GM10248 (cell line): ENCODE results near the gene FYB1.

ENCODE experiments used
- CTCF ChIA-PET: fragments of 300-600 bp; sonication (Branson Sonifier 250); formaldehyde crosslinking; extraction: SDS; loops from one replicate; lab custom pipeline; 2021; ENCODE audit warnings: antibody characterized with exemption; lab: Yijun Ruan, JAX
- POLR2A ChIA-PET: fragments of 350-650 bp; sonication (Branson Sonifier 250); formaldehyde crosslinking; extraction: SDS; loops from one replicate; lab custom pipeline; 2020; ENCODE audit warnings: antibody characterized with exemption; lab: Yijun Ruan, JAX
- DNase-seq: peaks from one replicate; pipeline ENCODE4 v3.0.0; 2012; ENCODE audit errors: extremely low spot score
- CTCF ChIP-seq: IDR thresholded peaks from 2 replicates; pipeline ENCODE4 v1.5.1; 2012; ENCODE audit warnings: mild to moderate bottlenecking, low read depth; ENCODE audit errors: extremely low read depth, missing control alignments, control extremely low read depth

The FYB1 gene

GRCh38 chr5:39215857-39216256 is 3.5 kb downstream of the FYB1 start:
- no peak for TF ChIP-seq CTCF
- ChIA-PET CTCF (interaction anchor here (1.2 to 4.6 kb wide), 9 partner anchors 13 to 160 kb away, joined by 3 to 106 read pairs (median 16); no protein-coding TSS in a partner anchor), POLR2A (no interaction called here)
- DNase-seq: no peak

DNA sequence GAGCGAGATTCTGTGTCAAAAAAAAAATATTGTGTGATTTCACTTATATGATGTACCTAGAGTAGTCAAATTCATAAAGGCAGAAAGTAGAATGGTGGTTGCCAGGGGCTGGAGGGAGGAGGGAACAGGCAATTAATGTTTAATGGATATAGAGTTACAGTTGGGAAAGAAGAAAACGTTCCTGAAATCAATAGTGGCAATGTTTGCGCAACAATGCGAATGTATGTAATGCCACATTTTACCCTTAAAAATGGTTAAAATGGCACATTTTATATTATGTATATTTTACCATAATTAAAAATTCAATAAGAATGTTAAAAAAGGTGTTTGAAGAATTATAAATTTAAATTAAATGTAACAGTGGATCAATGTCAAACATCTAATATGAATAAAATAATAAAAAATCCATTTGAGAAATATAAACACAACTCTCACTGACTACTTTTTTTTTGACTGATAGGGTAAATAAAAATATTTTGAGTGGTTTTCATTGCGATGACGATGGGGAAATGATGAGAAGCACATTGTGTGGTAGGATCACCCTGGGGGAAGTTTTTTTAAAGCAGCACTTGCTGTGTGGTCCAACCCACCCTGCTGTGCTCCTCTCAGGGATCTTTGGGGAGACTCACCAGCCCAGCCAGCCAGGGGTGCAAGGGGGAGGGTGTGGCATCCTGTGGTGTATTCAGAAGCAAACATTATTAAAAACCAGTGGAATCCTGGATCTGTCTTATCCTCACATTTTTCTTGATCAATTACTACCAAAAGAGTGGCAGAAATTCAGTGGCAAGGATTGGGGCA is 4.3 kb downstream of the FYB1 start:
- no peak for TF ChIP-seq CTCF
- ChIA-PET CTCF (no interaction called here), POLR2A (no interaction called here)
- DNase-seq: no peak

- TF ChIP-seq CTCF: no peak
- no peak for DNase-seq
- ChIA-PET CTCF (interaction anchor here (1.3 to 1.8 kb wide), 2 partner anchors 70 to 99 kb away, joined by 3 to 13 read pairs; no protein-coding TSS in a partner anchor), POLR2A (no interaction called here)
Observed at GRCh38 chr5:39213447-39214207, 5.7 kb downstream of the FYB1 start.

- no peak for TF ChIP-seq CTCF
- DNase-seq: no peak
- ChIA-PET POLR2A (no interaction called here), CTCF (interaction anchor here (1.0 to 1.8 kb wide), 5 partner anchors 11 to 72 kb away, joined by 3 to 13 read pairs (median 4); no protein-coding TSS in a partner anchor)
Observed at GRCh38 chr5:39211773-39212172, 7.6 kb downstream of the FYB1 start.

- CTCF ChIA-PET: interaction anchor here (1.2 to 1.4 kb wide), 2 partner anchors 8 to 10 kb away, joined by 3 to 4 read pairs; no protein-coding TSS in a partner anchor
- DNase-seq: no peak
Observed at GRCh38 chr5:39209924-39210323, 9.4 kb downstream of the FYB1 start.

GRCh38 chr5:39208471-39208870 is 10.9 kb downstream of the FYB1 start:
- POLR2A ChIA-PET: no interaction called here
- no peak for TF ChIP-seq CTCF
- no peak for DNase-seq
- CTCF ChIA-PET: no interaction called here

More at GRCh38 chr5:39209924-39210323, 9.4 kb downstream of the FYB1 start:
- POLR2A ChIA-PET: no interaction called here
- no peak for TF ChIP-seq CTCF
